ENCODE data around the gene EPB41. TPM values are rescaled to one million over a fixed set of nuclear protein-coding genes. Genes with fewer than 3 reads are reported as not detected.

Gene EPB41
- total RNA-seq, 1 experiment from 2014 or later, result 41.7 TPM

DNA sequence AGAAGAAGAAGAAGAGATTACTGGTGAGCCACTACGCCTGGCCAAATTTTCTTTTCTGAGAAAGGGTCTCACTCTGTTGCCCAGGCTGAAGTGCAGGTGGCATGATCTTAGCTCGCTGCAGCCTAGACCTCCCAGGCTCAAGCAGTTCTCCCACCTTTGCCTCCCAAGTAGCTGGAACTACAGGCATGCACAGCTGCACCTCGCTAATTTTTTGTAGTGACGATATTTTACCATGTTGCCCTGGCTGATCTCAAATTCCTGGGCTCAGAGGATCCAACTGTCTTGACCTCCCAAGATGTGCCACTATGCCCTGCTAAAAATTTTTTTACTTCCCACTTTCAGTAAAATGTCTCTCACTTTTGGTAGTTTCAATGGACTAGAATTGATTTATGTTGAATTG lies 184.9 kb downstream of the EPB41 start:
- ChIA-PET POLR2A (no interaction called here), RAD21 (ENCODE audit: low non-redundant PET in 1 of 2, low total read pairs in 2 of 2, uncharacterized antibody in 2 of 2, unreplicated experiment in 2 of 2) (no interaction called here), CTCF (no interaction called here)
- no peaks in the 10 kb centered on the region for H3K79me2 ChIP-seq (ENCODE audit: insufficient read depth, low read length)
- TF ChIP-seq TCF7L2 (IDR thresholded peaks at IDR 0.05; ENCODE audit: borderline replicate concordance, extremely low read depth, insufficient read depth, insufficient read length), result no peak
- no peak for TF ChIP-seq EZH2 (IDR thresholded peaks at IDR 0.05)
- no peak for TF ChIP-seq POLR2AphosphoS5 (IDR thresholded peaks at IDR 0.05; ENCODE audit: low read depth, low read length)
- TF ChIP-seq POLR2A (IDR thresholded peaks at IDR 0.05; ENCODE audit: borderline replicate concordance, extremely low read depth, insufficient read depth, insufficient read length), result no peak
- no peak for TF ChIP-seq JUND (IDR thresholded peaks at IDR 0.05)
- TF ChIP-seq EZH2phosphoT487 (IDR thresholded peaks at IDR 0.05; ENCODE audit: borderline replicate concordance), result no peak
- no peak for TF ChIP-seq YY1 (IDR thresholded peaks at IDR 0.05; ENCODE audit: extremely low read depth, insufficient replicate concordance, low read depth, low read length)
- TF ChIP-seq ZNF274 (IDR thresholded peaks at IDR 0.05; ENCODE audit: low read depth, low read length), result no peak
- TF ChIP-seq SIN3A (IDR thresholded peaks at IDR 0.05; ENCODE audit: low read depth), result no peak
- TF ChIP-seq SP1 (IDR thresholded peaks at IDR 0.05; ENCODE audit: low read depth), result no peak
- TF ChIP-seq CEBPB (IDR thresholded peaks at IDR 0.05; ENCODE audit: low read depth), result no peak
- TF ChIP-seq, protein P1, sequence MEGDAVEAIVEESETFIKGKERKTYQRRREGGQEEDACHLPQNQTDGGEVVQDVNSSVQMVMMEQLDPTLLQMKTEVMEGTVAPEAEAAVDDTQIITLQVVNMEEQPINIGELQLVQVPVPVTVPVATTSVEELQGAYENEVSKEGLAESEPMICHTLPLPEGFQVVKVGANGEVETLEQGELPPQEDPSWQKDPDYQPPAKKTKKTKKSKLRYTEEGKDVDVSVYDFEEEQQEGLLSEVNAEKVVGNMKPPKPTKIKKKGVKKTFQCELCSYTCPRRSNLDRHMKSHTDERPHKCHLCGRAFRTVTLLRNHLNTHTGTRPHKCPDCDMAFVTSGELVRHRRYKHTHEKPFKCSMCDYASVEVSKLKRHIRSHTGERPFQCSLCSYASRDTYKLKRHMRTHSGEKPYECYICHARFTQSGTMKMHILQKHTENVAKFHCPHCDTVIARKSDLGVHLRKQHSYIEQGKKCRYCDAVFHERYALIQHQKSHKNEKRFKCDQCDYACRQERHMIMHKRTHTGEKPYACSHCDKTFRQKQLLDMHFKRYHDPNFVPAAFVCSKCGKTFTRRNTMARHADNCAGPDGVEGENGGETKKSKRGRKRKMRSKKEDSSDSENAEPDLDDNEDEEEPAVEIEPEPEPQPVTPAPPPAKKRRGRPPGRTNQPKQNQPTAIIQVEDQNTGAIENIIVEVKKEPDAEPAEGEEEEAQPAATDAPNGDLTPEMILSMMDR (IDR thresholded peaks at IDR 0.05 in 2 of 3, conservative IDR thresholded peaks at IDR 0.05 in 1 of 3; ENCODE audit: borderline replicate concordance in 1 of 3, insufficient read depth in 1 of 3, low read depth in 2 of 3, low read length in 2 of 3), result no peak
- no peak for TF ChIP-seq ELF1 (IDR thresholded peaks at IDR 0.05; ENCODE audit: borderline replicate concordance, low read depth)
- ATAC-seq, result no peak
- H4K20me1 ChIP-seq (ENCODE audit: insufficient read depth), result no peaks in the 10 kb centered on the region
- H3K27me3 ChIP-seq (ENCODE audit: insufficient read depth, low read length), result no peaks in the 10 kb centered on the region
- H3K4me3 ChIP-seq (replicated peaks in 1 of 2; ENCODE audit: low read depth in 1 of 2, low read length in 2 of 2), result no peak overlapping the region
- BruUV-seq (replicated peaks), result no TSS peak
- no peaks in the 10 kb centered on the region for H3K36me3 ChIP-seq (ENCODE audit: control insufficient read depth in 1 of 2, insufficient read depth in 2 of 2, low read length in 2 of 2)
- no peak overlapping the region for H3K4me2 ChIP-seq (ENCODE audit: low read length)
- no peak for DNase-seq (ENCODE audit: low read depth, low spot score)
- H3K9me2 ChIP-seq (ENCODE audit: insufficient read depth), result no peaks in the 10 kb centered on the region
- intact Hi-C loops (cut with micrococcal nuclease), result no loop called here
- H2AFZ ChIP-seq (ENCODE audit: low read depth, low read length, poor library complexity, severe bottlenecking), result no peak overlapping the region
- H3K9me3 ChIP-seq (ENCODE audit: control insufficient read depth in 1 of 2, insufficient read depth in 1 of 2, low read depth in 1 of 2, low read length in 2 of 2), result no peaks in the 10 kb centered on the region
- H3K4me1 ChIP-seq (ENCODE audit: control insufficient read depth in 1 of 2, insufficient read depth in 2 of 2, low read length in 2 of 2), result 0 out of 4 replicates have a peak, but pooled peaks cover 0 to 4% of the 10 kb centered on the region in 2 experiments
- no peak overlapping the region for H3K27ac ChIP-seq (ENCODE audit: low read depth, low read length)
- no peak overlapping the region for H3K9ac ChIP-seq (ENCODE audit: low read length)
